Ectodermal cell (in vitro differentiated cells): ENCODE data around the gene MAP2K2.

Source experiments
- H3K27ac ChIP-seq: 2 replicates; pipeline ENCODE4 v1.7.0; 2013; ENCODE audit warnings: mild to moderate bottlenecking, low read depth, low read length; ENCODE audit not compliant: insufficient read depth, poor library complexity, severe bottlenecking
- H3K27me3 ChIP-seq: 2 replicates; pipeline ENCODE4 v1.7.0; 2013; ENCODE audit warnings: mild to moderate bottlenecking, low read length; ENCODE audit not compliant: insufficient read depth, control insufficient read depth, poor library complexity, severe bottlenecking
- H3K36me3 ChIP-seq: one replicate; pipeline ENCODE4 v1.7.0; 2013; ENCODE audit warnings: low read length; ENCODE audit not compliant: control insufficient read depth, insufficient read depth
- H3K4me1 ChIP-seq: one replicate; pipeline ENCODE4 v1.7.0; 2013; ENCODE audit warnings: low read length; ENCODE audit not compliant: control insufficient read depth, insufficient read depth
- H3K4me3 ChIP-seq: 2 replicates; pipeline ENCODE4 v1.7.0; 2013; ENCODE audit warnings: low read depth, low read length, control low read depth; ENCODE audit not compliant: insufficient read depth
- H3K9me3 ChIP-seq: 2 replicates; pipeline ENCODE4 v1.7.0; 2013; ENCODE audit warnings: mild to moderate bottlenecking, low read length, moderate library complexity; ENCODE audit not compliant: control insufficient read depth
- WGBS, 2 experiments: methylation state at CpG; one replicate each; pipeline ENCODE4 v1.1.7; 2013; ENCODE audit warnings: missing lambda C conversion rate in 2 of 2; 5-methylcytosine and 5-hydroxymethylcytosine counted together

Gene MAP2K2

GRCh38 chr19:4052993-4053422 lies 70.9 kb downstream of the MAP2K2 start:
- H3K9me3 ChIP-seq: no peaks in the 10 kb centered on the region
- H3K36me3 ChIP-seq: peaks cover 21% of the 10 kb centered on the region
- no peaks in the 10 kb centered on the region for H3K4me1 ChIP-seq
- H3K27me3 ChIP-seq: no peaks in the 10 kb centered on the region
- H3K4me3 ChIP-seq: no peak overlapping the region
- no peak overlapping the region for H3K27ac ChIP-seq
- 93 to 95% methylated on average over 13 of the region's 13 CpGs for WGBS, 2 experiments

- Histone ChIP-seq H3K27ac (no peak overlapping the region), H3K4me1 (no peaks in the 10 kb centered on the region), H3K9me3 (no peaks in the 10 kb centered on the region), H3K4me3 (no peak overlapping the region), H3K36me3 (peaks cover 21% of the 10 kb centered on the region), H3K27me3 (no peaks in the 10 kb centered on the region)
- WGBS, 2 experiments: 91 to 92% methylated on average over 27 of the region's 27 CpGs
These were observed 71.6 kb downstream of the MAP2K2 start for GRCh38 chr19:4052114-4052992.

- no peak overlapping the region for H3K4me3 ChIP-seq
- peaks cover 21% of the 10 kb centered on the region for H3K36me3 ChIP-seq
- H3K9me3 ChIP-seq: no peaks in the 10 kb centered on the region
- no peaks in the 10 kb centered on the region for H3K27me3 ChIP-seq
- WGBS, 2 experiments: 93 to 94% methylated on average over 15 of the region's 15 CpGs
- H3K27ac ChIP-seq: no peak overlapping the region
- H3K4me1 ChIP-seq: no peaks in the 10 kb centered on the region
These were observed 72.5 kb downstream of the MAP2K2 start for GRCh38 chr19:4051175-4052101.

- Histone ChIP-seq H3K4me3 (no peak overlapping the region), H3K27ac (no peak overlapping the region), H3K36me3 (peaks cover 14% of the 10 kb centered on the region), H3K4me1 (peaks cover 4% of the 10 kb centered on the region), H3K27me3 (no peaks in the 10 kb centered on the region), H3K9me3 (no peaks in the 10 kb centered on the region)
- 92 to 93% methylated on average over 15 of the region's 15 CpGs for WGBS, 2 experiments
These were observed 74.5 kb downstream of the MAP2K2 start for GRCh38 chr19:4049432-4049831.

GRCh38 chr19:4046946-4047683 lies 76.8 kb downstream of the MAP2K2 start:
- no peak overlapping the region for H3K4me3 ChIP-seq
- H3K9me3 ChIP-seq: no peaks in the 10 kb centered on the region
- no peaks in the 10 kb centered on the region for H3K27me3 ChIP-seq
- H3K27ac ChIP-seq: no peak overlapping the region
- 92 to 93% methylated on average over 21 to 30 of the region's 33 CpGs for WGBS, 2 experiments
- H3K4me1 ChIP-seq: peaks cover 4% of the 10 kb centered on the region
- no peaks in the 10 kb centered on the region for H3K36me3 ChIP-seq

GRCh38 chr19:4046362-4046691 lies 77.6 kb downstream of the MAP2K2 start:
- H3K27me3 ChIP-seq: no peaks in the 10 kb centered on the region
- H3K4me1 ChIP-seq: peaks cover 4% of the 10 kb centered on the region
- H3K27ac ChIP-seq: no peak overlapping the region
- no peaks in the 10 kb centered on the region for H3K36me3 ChIP-seq
- no peak overlapping the region for H3K4me3 ChIP-seq
- no peaks in the 10 kb centered on the region for H3K9me3 ChIP-seq
- WGBS, 2 experiments: 100% methylated on average over 2 to 4 of the region's 7 CpGs

GRCh38 chr19:4045597-4046361 lies 78.1 kb downstream of the MAP2K2 start:
- Histone ChIP-seq H3K27ac (no peak overlapping the region), H3K9me3 (no peaks in the 10 kb centered on the region), H3K36me3 (no peaks in the 10 kb centered on the region), H3K27me3 (no peaks in the 10 kb centered on the region), H3K4me3 (no peak overlapping the region), H3K4me1 (peaks cover 4% of the 10 kb centered on the region)
- 95% methylated on average over 32 of the region's 32 CpGs for WGBS, 2 experiments

GRCh38 chr19:4044990-4045465 lies 78.9 kb downstream of the MAP2K2 start:
- H3K27me3 ChIP-seq: no peaks in the 10 kb centered on the region
- H3K4me1 ChIP-seq: peaks cover 4% of the 10 kb centered on the region
- WGBS, 2 experiments: 80 to 84% methylated on average over 21 of the region's 21 CpGs
- H3K27ac ChIP-seq: peak overlapping the region; percentile 36
- H3K36me3 ChIP-seq: no peaks in the 10 kb centered on the region
- no peaks in the 10 kb centered on the region for H3K9me3 ChIP-seq
- H3K4me3 ChIP-seq: no peak overlapping the region

GRCh38 chr19:4043966-4044715 lies 79.8 kb downstream of the MAP2K2 start:
- Histone ChIP-seq H3K9me3 (no peaks in the 10 kb centered on the region), H3K27me3 (no peaks in the 10 kb centered on the region), H3K4me1 (peaks cover 4% of the 10 kb centered on the region), H3K36me3 (no peaks in the 10 kb centered on the region), H3K27ac (no peak overlapping the region), H3K4me3 (no peak overlapping the region)
- 94% methylated on average over 31 of the region's 31 CpGs for WGBS, 2 experiments
